GM12865 (cell line): ENCODE results near the gene FCRLB.

ENCODE experiments used
- DNase-seq: peaks from one replicate; pipeline ENCODE4 v3.0.0; 2010; ENCODE audit warnings: low read depth
- H3K4me3 ChIP-seq: 2 replicates; pipeline ENCODE4 v1.5.1; 2011; ENCODE audit warnings: mild to moderate bottlenecking, low read depth, low read length, control low read depth
- CTCF ChIP-seq: IDR thresholded peaks from 2 replicates; pipeline ENCODE4 v1.5.1; 2011; ENCODE audit warnings: low read length, control low read depth, low read depth, inconsistent platforms; ENCODE audit not compliant: insufficient read depth; ENCODE audit errors: missing control alignments

The FCRLB gene

GRCh38 chr1:161707503-161707902 lies 13.8 kb upstream of the FCRLB start:
- H3K4me3 ChIP-seq = peak overlapping the region; percentile 80
- TF ChIP-seq CTCF = no peak
- DNase-seq = peak; percentile 31

GRCh38 chr1:161709373-161709772 lies 12.0 kb upstream of the FCRLB start:
- DNase-seq = no peak
- no peak for TF ChIP-seq CTCF
- H3K4me3 ChIP-seq = peak overlapping the region; percentile 80

GRCh38 chr1:161710560-161710959 lies 10.8 kb upstream of the FCRLB start:
- no peak for TF ChIP-seq CTCF
- no peak overlapping the region for H3K4me3 ChIP-seq
- DNase-seq = no peak

GRCh38 chr1:161718559-161719324 lies 2.6 kb upstream of the FCRLB start:
- peak overlapping the region; percentile 22; the same call in 1 of the 2 replicates for H3K4me3 ChIP-seq
- peak; percentile 51 for DNase-seq
- no peak for TF ChIP-seq CTCF

- no peak for TF ChIP-seq CTCF
- H3K4me3 ChIP-seq = no peak overlapping the region
- peak; percentile 44 for DNase-seq
These were observed 2.1 kb upstream of the FCRLB start for GRCh38 chr1:161719325-161719611.

GRCh38 chr1:161720422-161720821 lies 922 bp upstream of the FCRLB start:
- H3K4me3 ChIP-seq = no peak overlapping the region
- no peak for DNase-seq
- TF ChIP-seq CTCF = no peak
